Omental fat pad (tissue), 4 donors: ENCODE data around the gene NCEH1. TPM values are rescaled to one million over a fixed set of nuclear protein-coding genes. Genes with fewer than 3 reads are reported as not detected.

Experiments
- ATAC-seq: fragments of 150-250 bp; one replicate; pipeline ENCODE4 v1.9.1; 2016; ENCODE audit warnings: mild to moderate bottlenecking, moderate library complexity; ENCODE audit not compliant: low FRiP score
- DNase-seq: peaks from one replicate; pipeline ENCODE4 v3.0.0-alpha.2; 2019; ENCODE audit warnings: low spot score
- total RNA-seq, 4 donors: library from RNA; depleted of rRNA; stranded (reverse); fragments of >200 nt; gene quantifications; one replicate each; pipeline ENCODE4 v1.1.0, GENCODE V29; 2016
- TF ChIP-seq, protein P1 (sequence below), 3 donors: fragments of 450-650 bp; IDR thresholded peaks; one replicate each; pipeline ENCODE4 v1.5.1; 2016 to 2017; ENCODE audit warnings: antibody characterized with exemption in 3 of 3, mild to moderate bottlenecking in 3 of 3, moderate library complexity in 2 of 3

Gene NCEH1
- total RNA-seq, 4 donors from 2014 or later, result 8.2 to 44.1 (median 10.6) TPM

DNA sequence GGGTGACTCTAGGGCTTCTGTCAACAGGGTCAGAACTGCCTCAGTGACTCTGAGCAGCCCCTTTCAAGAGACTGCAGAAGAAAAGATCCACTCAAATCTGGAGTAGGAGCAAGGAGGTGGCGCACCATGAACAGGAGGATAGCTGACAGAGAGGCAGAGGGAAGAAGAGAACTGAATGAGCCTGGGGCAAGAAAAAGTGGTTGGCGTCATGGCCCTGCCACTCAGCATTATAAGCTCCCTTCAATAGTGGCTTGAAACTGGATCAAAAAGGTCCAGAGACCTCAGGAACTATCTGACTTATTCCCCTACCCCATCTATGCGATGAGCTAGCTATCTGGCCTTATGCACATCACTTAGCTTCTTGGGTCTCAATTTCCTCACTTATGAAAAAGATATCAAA lies 66.6 kb downstream of the NCEH1 start:
- ATAC-seq (no peak), DNase-seq (no peak)
- TF ChIP-seq, protein P1, sequence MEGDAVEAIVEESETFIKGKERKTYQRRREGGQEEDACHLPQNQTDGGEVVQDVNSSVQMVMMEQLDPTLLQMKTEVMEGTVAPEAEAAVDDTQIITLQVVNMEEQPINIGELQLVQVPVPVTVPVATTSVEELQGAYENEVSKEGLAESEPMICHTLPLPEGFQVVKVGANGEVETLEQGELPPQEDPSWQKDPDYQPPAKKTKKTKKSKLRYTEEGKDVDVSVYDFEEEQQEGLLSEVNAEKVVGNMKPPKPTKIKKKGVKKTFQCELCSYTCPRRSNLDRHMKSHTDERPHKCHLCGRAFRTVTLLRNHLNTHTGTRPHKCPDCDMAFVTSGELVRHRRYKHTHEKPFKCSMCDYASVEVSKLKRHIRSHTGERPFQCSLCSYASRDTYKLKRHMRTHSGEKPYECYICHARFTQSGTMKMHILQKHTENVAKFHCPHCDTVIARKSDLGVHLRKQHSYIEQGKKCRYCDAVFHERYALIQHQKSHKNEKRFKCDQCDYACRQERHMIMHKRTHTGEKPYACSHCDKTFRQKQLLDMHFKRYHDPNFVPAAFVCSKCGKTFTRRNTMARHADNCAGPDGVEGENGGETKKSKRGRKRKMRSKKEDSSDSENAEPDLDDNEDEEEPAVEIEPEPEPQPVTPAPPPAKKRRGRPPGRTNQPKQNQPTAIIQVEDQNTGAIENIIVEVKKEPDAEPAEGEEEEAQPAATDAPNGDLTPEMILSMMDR (IDR thresholded peaks at IDR 0.05), result no peak

DNA sequence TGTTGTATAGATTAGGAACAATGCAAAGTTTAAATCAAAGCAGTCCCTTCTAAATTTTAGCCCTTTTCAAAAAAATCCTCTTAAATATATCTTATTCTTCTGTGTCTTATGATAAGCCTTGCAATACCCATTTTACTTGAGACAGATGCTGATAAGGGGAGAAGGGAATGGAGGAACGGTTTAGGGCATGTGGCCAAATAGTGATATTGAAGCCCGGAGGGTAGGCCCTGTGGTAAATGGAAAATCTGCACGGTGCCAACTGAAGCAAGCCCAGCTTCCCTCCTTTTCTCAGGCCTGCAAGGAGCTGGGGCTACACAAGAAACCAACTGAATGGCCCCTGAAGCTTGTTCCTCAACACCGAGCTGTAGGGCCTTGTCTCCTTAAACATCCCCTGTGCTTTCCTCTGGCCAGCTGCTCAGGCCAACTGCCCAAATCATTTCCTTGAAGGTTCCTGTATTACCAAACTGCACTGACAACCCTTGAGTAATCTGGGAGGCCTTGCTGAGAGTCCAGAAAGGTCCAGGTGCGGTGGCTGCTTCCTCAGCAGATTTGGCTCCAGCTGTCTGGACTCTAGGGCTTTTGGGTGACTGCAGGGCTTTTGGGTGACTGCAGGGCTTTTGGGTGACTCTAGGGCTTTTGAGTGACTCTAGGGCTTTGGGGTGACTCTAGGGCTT lies 67.2 kb downstream of the NCEH1 start:
- no peak for DNase-seq
- TF ChIP-seq, protein P1 (IDR thresholded peaks at IDR 0.05), result no peak
- ATAC-seq, result no peak

DNA sequence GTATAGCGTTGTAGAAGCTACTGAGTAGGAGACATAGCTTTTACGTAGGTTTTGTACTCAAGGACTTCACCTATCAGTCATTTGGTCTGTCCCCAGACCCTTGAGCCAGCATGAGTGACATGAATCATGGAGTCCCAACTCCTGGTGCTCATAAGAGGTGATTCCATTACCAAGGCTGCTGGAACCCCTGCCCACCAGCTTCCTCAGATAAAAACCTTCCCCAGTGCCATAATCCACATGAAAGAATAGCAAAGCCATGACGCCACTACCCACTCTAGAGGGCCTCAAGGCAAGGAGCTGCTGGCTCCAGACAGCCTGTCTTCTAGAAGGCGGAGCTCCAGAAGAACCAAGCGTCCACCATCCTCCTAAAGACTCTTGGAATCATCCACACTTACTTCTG lies 69.6 kb downstream of the NCEH1 start:
- DNase-seq (no peak), ATAC-seq (no peak)
- TF ChIP-seq, protein P1 (IDR thresholded peaks at IDR 0.05), result no peak

DNA sequence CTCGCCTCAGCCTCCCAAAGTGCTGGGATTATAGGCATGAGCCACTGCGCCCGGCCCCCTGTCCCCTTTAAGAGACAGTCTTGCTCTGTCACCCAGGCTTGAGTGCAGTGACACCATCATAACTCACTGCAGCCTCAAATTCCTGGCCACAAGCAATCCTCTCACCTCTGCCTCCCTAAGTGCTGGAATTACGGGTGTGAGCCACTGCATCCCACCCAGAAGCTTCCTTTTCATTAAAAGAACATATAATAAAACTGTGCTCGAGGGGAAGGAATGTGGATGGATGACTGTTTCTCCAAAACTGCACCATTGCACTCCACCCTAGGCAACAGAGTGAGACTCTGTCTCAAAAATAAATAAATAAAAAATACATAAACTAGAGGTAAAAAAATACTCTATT lies 70.1 kb downstream of the NCEH1 start:
- TF ChIP-seq, protein P1 (IDR thresholded peaks at IDR 0.05), result no peak
- ATAC-seq, result no peak
- DNase-seq, result no peak

DNA sequence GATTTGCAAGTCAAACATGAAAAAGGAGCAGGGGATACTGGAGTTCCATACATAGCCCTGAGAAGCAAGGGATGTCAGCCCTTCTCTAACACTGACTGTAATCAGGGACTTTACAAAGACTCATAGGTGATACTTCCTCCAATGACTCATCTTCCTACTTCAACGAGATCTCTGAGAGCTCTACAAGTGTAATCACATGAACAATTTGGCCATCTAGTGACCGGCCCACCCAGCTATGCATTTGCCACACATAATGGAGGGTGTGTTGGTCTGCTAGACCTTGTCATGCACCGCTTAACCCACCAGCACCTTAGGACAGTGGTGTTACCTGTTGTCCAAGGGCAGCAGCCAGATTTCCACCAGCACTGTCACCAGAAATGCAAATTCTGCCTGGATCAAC lies 75.3 kb downstream of the NCEH1 start:
- TF ChIP-seq, protein P1 (IDR thresholded peaks at IDR 0.05), result no peak
- peak; percentile 84 for ATAC-seq

DNA sequence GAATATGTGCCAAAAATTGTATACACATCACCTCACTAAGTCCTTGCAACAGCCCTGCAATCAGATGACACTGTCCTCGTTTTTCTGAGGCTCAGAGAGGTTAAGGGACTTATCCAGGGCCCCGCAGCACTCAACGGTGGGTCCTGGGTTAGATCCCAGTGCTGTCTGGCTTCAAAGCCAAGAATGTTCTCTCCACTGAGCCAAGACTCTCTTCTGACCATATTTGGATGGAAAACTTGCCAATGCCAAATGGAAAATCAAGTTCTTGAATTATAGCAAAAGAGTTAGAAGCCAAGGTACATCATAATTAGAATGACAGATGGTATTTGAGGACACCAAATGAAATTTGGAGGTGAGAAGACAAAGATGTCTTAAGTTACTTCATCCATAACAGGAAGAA lies 75.9 kb downstream of the NCEH1 start:
- TF ChIP-seq, protein P1 (IDR thresholded peaks at IDR 0.05), result no peak
- DNase-seq (no peak), ATAC-seq (no peak)

More for the DNA sequence above, 75.3 kb downstream of the NCEH1 start:
- DNase-seq, result no peak

DNA sequence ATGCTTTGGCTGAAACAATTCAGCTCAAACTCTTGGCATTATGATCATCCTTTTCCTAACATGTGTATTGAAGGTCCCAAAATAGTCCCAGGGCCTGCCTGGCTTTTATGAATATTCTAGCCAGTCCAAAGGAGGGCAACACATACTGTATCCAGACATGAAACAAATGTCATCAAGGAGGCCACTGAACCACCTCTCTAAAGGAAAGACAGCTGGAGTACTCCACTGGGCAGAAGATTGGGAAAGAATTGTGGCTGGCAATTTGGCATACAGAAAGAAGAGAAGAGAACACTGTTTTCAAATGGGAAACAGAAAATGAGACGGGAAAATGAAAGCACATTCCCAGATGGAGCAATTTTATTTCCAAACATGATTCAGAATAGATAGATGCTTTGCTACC lies 80.6 kb downstream of the NCEH1 start:
- ATAC-seq, result peak; percentile 39
- TF ChIP-seq, protein P1 (IDR thresholded peaks at IDR 0.05), result no peak
- no peak for DNase-seq
